Measurements from ENCODE around the gene IFFO2. TPM values are rescaled to one million over a fixed set of nuclear protein-coding genes. Genes with fewer than 3 reads are reported as not detected.

The IFFO2 gene
- total and polyA plus RNA-seq, 2 of the 13 experiments (the other 11 are each of a cell fraction or from before 2014, with no cell fraction given) = 7.3 to 16.7 TPM

DNA sequence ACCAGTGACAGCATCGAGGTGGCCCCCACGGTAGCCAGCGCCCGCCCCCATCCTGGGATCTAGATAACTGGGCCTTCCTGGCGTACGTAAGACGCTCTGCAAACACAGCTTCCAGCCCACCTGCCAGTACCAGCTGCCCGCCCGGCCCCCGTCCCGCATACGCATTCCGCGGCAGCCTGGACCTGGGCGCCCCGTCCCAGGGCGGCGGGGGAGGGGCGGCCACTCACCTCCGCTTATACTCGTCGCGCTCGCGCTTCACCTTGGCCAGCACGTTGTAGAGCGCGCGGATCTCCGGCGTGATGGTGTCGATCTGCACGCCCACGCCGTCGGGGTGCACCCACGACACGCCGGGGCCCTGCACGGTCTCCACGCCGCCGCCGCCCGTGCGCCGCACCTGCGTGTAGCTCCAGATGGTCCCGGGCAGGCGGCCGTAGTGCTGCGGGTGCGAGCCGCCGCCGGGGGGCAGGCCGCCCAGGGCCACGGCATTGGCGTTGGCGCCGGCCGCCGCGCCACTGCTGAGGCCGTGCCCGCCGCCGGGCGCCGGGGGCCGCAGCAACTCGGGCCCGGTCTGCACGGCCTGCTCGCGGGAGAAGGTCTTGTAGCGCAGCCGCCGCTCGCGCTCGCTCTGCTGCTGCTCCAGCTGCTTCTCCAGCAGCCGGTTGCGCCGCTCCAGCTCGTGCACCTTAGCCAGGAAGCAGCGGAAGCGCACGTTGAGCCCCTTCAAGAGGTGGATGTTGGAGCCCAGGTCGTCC, 859 bp downstream of the IFFO2 start (continued):
- TF ChIP-seq, protein P1, sequence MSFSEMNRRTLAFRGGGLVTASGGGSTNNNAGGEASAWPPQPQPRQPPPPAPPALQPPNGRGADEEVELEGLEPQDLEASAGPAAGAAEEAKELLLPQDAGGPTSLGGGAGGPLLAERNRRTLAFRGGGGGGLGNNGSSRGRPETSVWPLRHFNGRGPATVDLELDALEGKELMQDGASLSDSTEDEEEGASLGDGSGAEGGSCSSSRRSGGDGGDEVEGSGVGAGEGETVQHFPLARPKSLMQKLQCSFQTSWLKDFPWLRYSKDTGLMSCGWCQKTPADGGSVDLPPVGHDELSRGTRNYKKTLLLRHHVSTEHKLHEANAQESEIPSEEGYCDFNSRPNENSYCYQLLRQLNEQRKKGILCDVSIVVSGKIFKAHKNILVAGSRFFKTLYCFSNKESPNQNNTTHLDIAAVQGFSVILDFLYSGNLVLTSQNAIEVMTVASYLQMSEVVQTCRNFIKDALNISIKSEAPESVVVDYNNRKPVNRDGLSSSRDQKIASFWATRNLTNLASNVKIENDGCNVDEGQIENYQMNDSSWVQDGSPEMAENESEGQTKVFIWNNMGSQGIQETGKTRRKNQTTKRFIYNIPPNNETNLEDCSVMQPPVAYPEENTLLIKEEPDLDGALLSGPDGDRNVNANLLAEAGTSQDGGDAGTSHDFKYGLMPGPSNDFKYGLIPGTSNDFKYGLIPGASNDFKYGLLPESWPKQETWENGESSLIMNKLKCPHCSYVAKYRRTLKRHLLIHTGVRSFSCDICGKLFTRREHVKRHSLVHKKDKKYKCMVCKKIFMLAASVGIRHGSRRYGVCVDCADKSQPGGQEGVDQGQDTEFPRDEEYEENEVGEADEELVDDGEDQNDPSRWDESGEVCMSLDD (CRISPR knock-in tag; IDR thresholded peaks at IDR 0.05; ENCODE audit: borderline replicate concordance) = no peak
- TF ChIP-seq NR2F1 (CRISPR knock-in tag; IDR thresholded peaks at IDR 0.05) (no peak), ZBTB7A (CRISPR knock-in tag; IDR thresholded peaks at IDR 0.05) (no peak), ZKSCAN8 (CRISPR knock-in tag; IDR thresholded peaks at IDR 0.05; ENCODE audit: borderline replicate concordance) (no peak), EZH2 (conservative IDR thresholded peaks at IDR 0.05; ENCODE audit: low read depth, low read length) (no peak), ZNF230 (CRISPR knock-in tag; IDR thresholded peaks at IDR 0.05) (no peak), ZBTB42 (CRISPR knock-in tag; IDR thresholded peaks at IDR 0.05) (no peak), ZNF883 (CRISPR knock-in tag; IDR thresholded peaks at IDR 0.05; ENCODE audit: not compliant biosample characterization) (no peak), ELF3 (CRISPR knock-in tag; IDR thresholded peaks at IDR 0.05) (no peak), GATAD1 (CRISPR knock-in tag; IDR thresholded peaks at IDR 0.05) (0 out of 2 replicates have a peak, but pooled peaks have one; percentile 15), ISX (CRISPR knock-in tag; conservative IDR thresholded peaks at IDR 0.05) (no peak)
- TF ChIP-seq, protein P2, sequence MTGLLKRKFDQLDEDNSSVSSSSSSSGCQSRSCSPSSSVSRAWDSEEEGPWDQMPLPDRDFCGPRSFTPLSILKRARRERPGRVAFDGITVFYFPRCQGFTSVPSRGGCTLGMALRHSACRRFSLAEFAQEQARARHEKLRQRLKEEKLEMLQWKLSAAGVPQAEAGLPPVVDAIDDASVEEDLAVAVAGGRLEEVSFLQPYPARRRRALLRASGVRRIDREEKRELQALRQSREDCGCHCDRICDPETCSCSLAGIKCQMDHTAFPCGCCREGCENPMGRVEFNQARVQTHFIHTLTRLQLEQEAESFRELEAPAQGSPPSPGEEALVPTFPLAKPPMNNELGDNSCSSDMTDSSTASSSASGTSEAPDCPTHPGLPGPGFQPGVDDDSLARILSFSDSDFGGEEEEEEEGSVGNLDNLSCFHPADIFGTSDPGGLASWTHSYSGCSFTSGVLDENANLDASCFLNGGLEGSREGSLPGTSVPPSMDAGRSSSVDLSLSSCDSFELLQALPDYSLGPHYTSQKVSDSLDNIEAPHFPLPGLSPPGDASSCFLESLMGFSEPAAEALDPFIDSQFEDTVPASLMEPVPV (CRISPR knock-in tag; IDR thresholded peaks at IDR 0.05) = peak; percentile 70
- TF ChIP-seq, protein P3, sequence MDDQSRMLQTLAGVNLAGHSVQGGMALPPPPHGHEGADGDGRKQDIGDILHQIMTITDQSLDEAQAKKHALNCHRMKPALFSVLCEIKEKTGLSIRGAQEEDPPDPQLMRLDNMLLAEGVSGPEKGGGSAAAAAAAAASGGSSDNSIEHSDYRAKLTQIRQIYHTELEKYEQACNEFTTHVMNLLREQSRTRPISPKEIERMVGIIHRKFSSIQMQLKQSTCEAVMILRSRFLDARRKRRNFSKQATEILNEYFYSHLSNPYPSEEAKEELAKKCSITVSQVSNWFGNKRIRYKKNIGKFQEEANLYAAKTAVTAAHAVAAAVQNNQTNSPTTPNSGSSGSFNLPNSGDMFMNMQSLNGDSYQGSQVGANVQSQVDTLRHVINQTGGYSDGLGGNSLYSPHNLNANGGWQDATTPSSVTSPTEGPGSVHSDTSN (CRISPR knock-in tag; IDR thresholded peaks at IDR 0.05; ENCODE audit: borderline replicate concordance) = no peak
- TF ChIP-seq, protein P4, sequence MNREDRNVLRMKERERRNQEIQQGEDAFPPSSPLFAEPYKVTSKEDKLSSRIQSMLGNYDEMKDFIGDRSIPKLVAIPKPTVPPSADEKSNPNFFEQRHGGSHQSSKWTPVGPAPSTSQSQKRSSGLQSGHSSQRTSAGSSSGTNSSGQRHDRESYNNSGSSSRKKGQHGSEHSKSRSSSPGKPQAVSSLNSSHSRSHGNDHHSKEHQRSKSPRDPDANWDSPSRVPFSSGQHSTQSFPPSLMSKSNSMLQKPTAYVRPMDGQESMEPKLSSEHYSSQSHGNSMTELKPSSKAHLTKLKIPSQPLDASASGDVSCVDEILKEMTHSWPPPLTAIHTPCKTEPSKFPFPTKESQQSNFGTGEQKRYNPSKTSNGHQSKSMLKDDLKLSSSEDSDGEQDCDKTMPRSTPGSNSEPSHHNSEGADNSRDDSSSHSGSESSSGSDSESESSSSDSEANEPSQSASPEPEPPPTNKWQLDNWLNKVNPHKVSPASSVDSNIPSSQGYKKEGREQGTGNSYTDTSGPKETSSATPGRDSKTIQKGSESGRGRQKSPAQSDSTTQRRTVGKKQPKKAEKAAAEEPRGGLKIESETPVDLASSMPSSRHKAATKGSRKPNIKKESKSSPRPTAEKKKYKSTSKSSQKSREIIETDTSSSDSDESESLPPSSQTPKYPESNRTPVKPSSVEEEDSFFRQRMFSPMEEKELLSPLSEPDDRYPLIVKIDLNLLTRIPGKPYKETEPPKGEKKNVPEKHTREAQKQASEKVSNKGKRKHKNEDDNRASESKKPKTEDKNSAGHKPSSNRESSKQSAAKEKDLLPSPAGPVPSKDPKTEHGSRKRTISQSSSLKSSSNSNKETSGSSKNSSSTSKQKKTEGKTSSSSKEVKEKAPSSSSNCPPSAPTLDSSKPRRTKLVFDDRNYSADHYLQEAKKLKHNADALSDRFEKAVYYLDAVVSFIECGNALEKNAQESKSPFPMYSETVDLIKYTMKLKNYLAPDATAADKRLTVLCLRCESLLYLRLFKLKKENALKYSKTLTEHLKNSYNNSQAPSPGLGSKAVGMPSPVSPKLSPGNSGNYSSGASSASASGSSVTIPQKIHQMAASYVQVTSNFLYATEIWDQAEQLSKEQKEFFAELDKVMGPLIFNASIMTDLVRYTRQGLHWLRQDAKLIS (CRISPR knock-in tag; IDR thresholded peaks at IDR 0.05) = no peak
- TF ChIP-seq, protein P5, sequence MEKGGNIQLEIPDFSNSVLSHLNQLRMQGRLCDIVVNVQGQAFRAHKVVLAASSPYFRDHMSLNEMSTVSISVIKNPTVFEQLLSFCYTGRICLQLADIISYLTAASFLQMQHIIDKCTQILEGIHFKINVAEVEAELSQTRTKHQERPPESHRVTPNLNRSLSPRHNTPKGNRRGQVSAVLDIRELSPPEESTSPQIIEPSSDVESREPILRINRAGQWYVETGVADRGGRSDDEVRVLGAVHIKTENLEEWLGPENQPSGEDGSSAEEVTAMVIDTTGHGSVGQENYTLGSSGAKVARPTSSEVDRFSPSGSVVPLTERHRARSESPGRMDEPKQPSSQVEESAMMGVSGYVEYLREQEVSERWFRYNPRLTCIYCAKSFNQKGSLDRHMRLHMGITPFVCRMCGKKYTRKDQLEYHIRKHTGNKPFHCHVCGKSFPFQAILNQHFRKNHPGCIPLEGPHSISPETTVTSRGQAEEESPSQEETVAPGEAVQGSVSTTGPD (CRISPR knock-in tag; IDR thresholded peaks at IDR 0.05) = no peak
- TF ChIP-seq, protein P6, sequence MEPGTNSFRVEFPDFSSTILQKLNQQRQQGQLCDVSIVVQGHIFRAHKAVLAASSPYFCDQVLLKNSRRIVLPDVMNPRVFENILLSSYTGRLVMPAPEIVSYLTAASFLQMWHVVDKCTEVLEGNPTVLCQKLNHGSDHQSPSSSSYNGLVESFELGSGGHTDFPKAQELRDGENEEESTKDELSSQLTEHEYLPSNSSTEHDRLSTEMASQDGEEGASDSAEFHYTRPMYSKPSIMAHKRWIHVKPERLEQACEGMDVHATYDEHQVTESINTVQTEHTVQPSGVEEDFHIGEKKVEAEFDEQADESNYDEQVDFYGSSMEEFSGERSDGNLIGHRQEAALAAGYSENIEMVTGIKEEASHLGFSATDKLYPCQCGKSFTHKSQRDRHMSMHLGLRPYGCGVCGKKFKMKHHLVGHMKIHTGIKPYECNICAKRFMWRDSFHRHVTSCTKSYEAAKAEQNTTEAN (CRISPR knock-in tag; conservative IDR thresholded peaks at IDR 0.05) = no peak
